Activated T-helper 9 cell treated with anti-CD3 and anti-CD28 coated beads, Interleukin-2, amount 50 U/mL, for 16 hours (primary cell): Measurements from ENCODE around the gene SLC43A1.

ENCODE experiments used
- DNase-seq: peaks from one replicate; pipeline ENCODE4 v3.0.0-alpha.2; 2020; ENCODE audit warnings: low read depth

The SLC43A1 gene

GRCh38 chr11:57479021-57479663 lies 36.4 kb downstream of the SLC43A1 start:
- no peak for DNase-seq

- DNase-seq: no peak
Observed at GRCh38 chr11:57477507-57478189, 37.9 kb downstream of the SLC43A1 start.

GRCh38 chr11:57476757-57477506 lies 38.6 kb downstream of the SLC43A1 start:
- no peak for DNase-seq

- DNase-seq: no peak
Observed at GRCh38 chr11:57476047-57476756, 39.3 kb downstream of the SLC43A1 start.

GRCh38 chr11:57475671-57476046 lies 39.8 kb downstream of the SLC43A1 start:
- no peak for DNase-seq

- no peak for DNase-seq
Observed at GRCh38 chr11:57475191-57475590, 40.3 kb downstream of the SLC43A1 start.

- DNase-seq: no peak
Observed at GRCh38 chr11:57474803-57475115, 40.7 kb downstream of the SLC43A1 start.

GRCh38 chr11:57474017-57474802 lies 41.3 kb downstream of the SLC43A1 start:
- DNase-seq: no peak

GRCh38 chr11:57473285-57473841 lies 42.1 kb downstream of the SLC43A1 start:
- no peak for DNase-seq

GRCh38 chr11:57471496-57471895 lies 44.0 kb downstream of the SLC43A1 start:
- DNase-seq: no peak

GRCh38 chr11:57469268-57469667 lies 46.2 kb downstream of the SLC43A1 start:
- no peak for DNase-seq

GRCh38 chr11:57468276-57468675 lies 47.2 kb downstream of the SLC43A1 start:
- no peak for DNase-seq

- DNase-seq: no peak
Observed at GRCh38 chr11:57467508-57468157, 47.9 kb downstream of the SLC43A1 start.

- no peak for DNase-seq
Observed at GRCh38 chr11:57466680-57467079, 48.8 kb downstream of the SLC43A1 start.

GRCh38 chr11:57464539-57465181 lies 50.8 kb downstream of the SLC43A1 start:
- DNase-seq: no peak

- DNase-seq: no peak
Observed at GRCh38 chr11:57463671-57464538, 51.6 kb downstream of the SLC43A1 start.

- no peak for DNase-seq
Observed at GRCh38 chr11:57462597-57462996, 52.9 kb downstream of the SLC43A1 start.

- no peak for DNase-seq
Observed at GRCh38 chr11:57461841-57462489, 53.5 kb downstream of the SLC43A1 start.
